ENCODE results near the gene ACBD7. TPM values are rescaled to one million over a fixed set of nuclear protein-coding genes. Genes with fewer than 3 reads are reported as not detected.

ACBD7 gene
- total and polyA plus RNA-seq, 9 of the 15 experiments (the other 6 are each of a cell fraction or from before 2014, with no cell fraction given) = 0.21 to 3.2 (median 0.84) TPM

DNA sequence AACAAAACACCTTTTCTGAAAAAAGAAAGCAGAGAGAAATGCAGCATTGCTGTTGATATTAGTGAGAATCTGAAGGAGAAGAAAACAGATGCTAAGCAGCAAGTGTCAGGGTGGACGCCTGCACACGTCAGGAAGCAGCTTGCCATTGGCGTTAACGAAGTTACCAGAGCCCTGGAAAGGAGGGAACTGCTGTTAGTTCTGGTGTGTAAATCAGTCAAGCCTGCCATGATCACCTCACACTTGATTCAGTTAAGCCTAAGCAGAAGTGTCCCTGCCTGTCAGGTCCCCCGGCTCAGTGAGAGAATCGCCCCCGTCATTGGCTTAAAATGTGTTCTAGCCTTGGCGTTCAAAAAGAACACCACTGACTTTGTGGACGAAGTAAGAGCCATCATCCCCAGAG, 14.9 kb upstream of the ACBD7 start:
- intact Hi-C loops (cut with micrococcal nuclease) (loop anchor here (10.0 kb wide), 1 partner anchor 569 kb away; no protein-coding TSS in a partner anchor), in situ Hi-C loops (cut with MboI) (loop anchor here (5.0 kb wide), 1 partner anchor 116 kb away; no protein-coding TSS in a partner anchor)
- peaks cover 77% of the 10 kb centered on the region for H3K36me3 ChIP-seq (ENCODE audit: control insufficient read depth, insufficient read depth, low read length)
- H3K4me2 ChIP-seq (ENCODE audit: insufficient read depth, low read length) = no peak overlapping the region
- peaks cover 9% of the 10 kb centered on the region; the same call in 1 of the 2 replicates for H4K20me1 ChIP-seq (replicated peaks; ENCODE audit: control insufficient read depth, insufficient read depth, low read length)
- peaks cover 11 to 12% of the 10 kb centered on the region in 2 experiments; a peak in 4 of 5 replicates for H3K4me1 ChIP-seq (replicated peaks in 1 of 2; ENCODE audit: control insufficient read depth in 2 of 2, insufficient read depth in 2 of 2, low read length in 2 of 2)
- ATAC-seq (no peak), FAIRE-seq (no peak), DNase-seq (ENCODE audit: extremely low read depth in 1 of 4, low spot score in 3 of 4) (no peak)
- POLR2A ChIA-PET = interaction anchor here (0.8 kb wide), 1 partner anchor 10 kb away, joined by 3 read pairs; no protein-coding TSS in a partner anchor
- H3K9ac ChIP-seq (ENCODE audit: insufficient read depth in 1 of 2, low read depth in 2 of 2, low read length in 2 of 2) = no peak overlapping the region
- no peak overlapping the region for H3K27ac ChIP-seq (ENCODE audit: extremely low read depth, low read depth, low read length)
- H2AFZ ChIP-seq (ENCODE audit: low read depth, low read length) = no peak overlapping the region
- CTCF ChIA-PET (ENCODE audit: low intra/inter-chr PET ratio) = no interaction called here
- no peaks in the 10 kb centered on the region for H3K9me3 ChIP-seq (replicated peaks; ENCODE audit: control insufficient read depth, insufficient read depth, low read depth, low read length)
- peaks cover 41% of the 10 kb centered on the region for H3K79me2 ChIP-seq (ENCODE audit: control insufficient read depth, insufficient read depth, low read length)
- no TSS peak for BruUV-seq (replicated peaks)
- no peaks in the 10 kb centered on the region for H3K9me1 ChIP-seq (ENCODE audit: control insufficient read depth, insufficient read depth, low read length)
- WGBS (ENCODE audit: insufficient coverage, low coverage, missing lambda C conversion rate) = 85% methylated on average over 9 of the region's 9 CpGs
- H3K27me3 ChIP-seq (ENCODE audit: control insufficient read depth in 2 of 2, insufficient read depth in 2 of 2, low read length in 2 of 2) = no peaks in the 10 kb centered on the region
- no peak overlapping the region for H3K4me3 ChIP-seq
- TF ChIP-seq, protein P1, sequence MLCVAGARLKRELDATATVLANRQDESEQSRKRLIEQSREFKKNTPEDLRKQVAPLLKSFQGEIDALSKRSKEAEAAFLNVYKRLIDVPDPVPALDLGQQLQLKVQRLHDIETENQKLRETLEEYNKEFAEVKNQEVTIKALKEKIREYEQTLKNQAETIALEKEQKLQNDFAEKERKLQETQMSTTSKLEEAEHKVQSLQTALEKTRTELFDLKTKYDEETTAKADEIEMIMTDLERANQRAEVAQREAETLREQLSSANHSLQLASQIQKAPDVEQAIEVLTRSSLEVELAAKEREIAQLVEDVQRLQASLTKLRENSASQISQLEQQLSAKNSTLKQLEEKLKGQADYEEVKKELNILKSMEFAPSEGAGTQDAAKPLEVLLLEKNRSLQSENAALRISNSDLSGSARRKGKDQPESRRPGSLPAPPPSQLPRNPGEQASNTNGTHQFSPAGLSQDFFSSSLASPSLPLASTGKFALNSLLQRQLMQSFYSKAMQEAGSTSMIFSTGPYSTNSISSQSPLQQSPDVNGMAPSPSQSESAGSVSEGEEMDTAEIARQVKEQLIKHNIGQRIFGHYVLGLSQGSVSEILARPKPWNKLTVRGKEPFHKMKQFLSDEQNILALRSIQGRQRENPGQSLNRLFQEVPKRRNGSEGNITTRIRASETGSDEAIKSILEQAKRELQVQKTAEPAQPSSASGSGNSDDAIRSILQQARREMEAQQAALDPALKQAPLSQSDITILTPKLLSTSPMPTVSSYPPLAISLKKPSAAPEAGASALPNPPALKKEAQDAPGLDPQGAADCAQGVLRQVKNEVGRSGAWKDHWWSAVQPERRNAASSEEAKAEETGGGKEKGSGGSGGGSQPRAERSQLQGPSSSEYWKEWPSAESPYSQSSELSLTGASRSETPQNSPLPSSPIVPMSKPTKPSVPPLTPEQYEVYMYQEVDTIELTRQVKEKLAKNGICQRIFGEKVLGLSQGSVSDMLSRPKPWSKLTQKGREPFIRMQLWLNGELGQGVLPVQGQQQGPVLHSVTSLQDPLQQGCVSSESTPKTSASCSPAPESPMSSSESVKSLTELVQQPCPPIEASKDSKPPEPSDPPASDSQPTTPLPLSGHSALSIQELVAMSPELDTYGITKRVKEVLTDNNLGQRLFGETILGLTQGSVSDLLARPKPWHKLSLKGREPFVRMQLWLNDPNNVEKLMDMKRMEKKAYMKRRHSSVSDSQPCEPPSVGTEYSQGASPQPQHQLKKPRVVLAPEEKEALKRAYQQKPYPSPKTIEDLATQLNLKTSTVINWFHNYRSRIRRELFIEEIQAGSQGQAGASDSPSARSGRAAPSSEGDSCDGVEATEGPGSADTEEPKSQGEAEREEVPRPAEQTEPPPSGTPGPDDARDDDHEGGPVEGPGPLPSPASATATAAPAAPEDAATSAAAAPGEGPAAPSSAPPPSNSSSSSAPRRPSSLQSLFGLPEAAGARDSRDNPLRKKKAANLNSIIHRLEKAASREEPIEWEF (CRISPR knock-in tag; IDR thresholded peaks at IDR 0.05) = no peak
- TF ChIP-seq ARID1B (IDR thresholded peaks at IDR 0.05) = no peak
- TF ChIP-seq, protein P2, sequence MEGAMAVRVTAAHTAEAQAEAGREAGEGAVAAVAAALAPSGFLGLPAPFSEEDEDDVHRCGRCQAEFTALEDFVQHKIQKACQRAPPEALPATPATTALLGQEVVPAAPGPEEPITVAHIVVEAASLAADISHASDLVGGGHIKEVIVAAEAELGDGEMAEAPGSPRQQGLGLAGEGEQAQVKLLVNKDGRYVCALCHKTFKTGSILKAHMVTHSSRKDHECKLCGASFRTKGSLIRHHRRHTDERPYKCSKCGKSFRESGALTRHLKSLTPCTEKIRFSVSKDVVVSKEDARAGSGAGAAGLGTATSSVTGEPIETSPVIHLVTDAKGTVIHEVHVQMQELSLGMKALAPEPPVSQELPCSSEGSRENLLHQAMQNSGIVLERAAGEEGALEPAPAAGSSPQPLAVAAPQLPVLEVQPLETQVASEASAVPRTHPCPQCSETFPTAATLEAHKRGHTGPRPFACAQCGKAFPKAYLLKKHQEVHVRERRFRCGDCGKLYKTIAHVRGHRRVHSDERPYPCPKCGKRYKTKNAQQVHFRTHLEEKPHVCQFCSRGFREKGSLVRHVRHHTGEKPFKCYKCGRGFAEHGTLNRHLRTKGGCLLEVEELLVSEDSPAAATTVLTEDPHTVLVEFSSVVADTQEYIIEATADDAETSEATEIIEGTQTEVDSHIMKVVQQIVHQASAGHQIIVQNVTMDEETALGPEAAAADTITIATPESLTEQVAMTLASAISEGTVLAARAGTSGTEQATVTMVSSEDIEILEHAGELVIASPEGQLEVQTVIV (CRISPR knock-in tag; IDR thresholded peaks at IDR 0.05; ENCODE audit: borderline replicate concordance) = no peak
- TF ChIP-seq CHD2 (IDR thresholded peaks at IDR 0.05; ENCODE audit: low read depth, low read length) = no peak
- TF ChIP-seq ZNF384 (IDR thresholded peaks at IDR 0.05; ENCODE audit: low read depth, low read length) = no peak
- no peak for TF ChIP-seq ARID2 (IDR thresholded peaks at IDR 0.05)
- no peak for TF ChIP-seq KLF1 (tag; IDR thresholded peaks at IDR 0.05)
- TF ChIP-seq, protein P3, sequence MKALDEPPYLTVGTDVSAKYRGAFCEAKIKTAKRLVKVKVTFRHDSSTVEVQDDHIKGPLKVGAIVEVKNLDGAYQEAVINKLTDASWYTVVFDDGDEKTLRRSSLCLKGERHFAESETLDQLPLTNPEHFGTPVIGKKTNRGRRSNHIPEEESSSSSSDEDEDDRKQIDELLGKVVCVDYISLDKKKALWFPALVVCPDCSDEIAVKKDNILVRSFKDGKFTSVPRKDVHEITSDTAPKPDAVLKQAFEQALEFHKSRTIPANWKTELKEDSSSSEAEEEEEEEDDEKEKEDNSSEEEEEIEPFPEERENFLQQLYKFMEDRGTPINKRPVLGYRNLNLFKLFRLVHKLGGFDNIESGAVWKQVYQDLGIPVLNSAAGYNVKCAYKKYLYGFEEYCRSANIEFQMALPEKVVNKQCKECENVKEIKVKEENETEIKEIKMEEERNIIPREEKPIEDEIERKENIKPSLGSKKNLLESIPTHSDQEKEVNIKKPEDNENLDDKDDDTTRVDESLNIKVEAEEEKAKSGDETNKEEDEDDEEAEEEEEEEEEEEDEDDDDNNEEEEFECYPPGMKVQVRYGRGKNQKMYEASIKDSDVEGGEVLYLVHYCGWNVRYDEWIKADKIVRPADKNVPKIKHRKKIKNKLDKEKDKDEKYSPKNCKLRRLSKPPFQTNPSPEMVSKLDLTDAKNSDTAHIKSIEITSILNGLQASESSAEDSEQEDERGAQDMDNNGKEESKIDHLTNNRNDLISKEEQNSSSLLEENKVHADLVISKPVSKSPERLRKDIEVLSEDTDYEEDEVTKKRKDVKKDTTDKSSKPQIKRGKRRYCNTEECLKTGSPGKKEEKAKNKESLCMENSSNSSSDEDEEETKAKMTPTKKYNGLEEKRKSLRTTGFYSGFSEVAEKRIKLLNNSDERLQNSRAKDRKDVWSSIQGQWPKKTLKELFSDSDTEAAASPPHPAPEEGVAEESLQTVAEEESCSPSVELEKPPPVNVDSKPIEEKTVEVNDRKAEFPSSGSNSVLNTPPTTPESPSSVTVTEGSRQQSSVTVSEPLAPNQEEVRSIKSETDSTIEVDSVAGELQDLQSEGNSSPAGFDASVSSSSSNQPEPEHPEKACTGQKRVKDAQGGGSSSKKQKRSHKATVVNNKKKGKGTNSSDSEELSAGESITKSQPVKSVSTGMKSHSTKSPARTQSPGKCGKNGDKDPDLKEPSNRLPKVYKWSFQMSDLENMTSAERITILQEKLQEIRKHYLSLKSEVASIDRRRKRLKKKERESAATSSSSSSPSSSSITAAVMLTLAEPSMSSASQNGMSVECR (CRISPR knock-in tag; IDR thresholded peaks at IDR 0.05) = no peak
- no peak for TF ChIP-seq RFX7 (CRISPR knock-in tag; IDR thresholded peaks at IDR 0.05)
- TF ChIP-seq KLF6 (CRISPR knock-in tag; IDR thresholded peaks at IDR 0.05; ENCODE audit: borderline replicate concordance) = no peak
- no peak for TF ChIP-seq NFIC (IDR thresholded peaks at IDR 0.05)
- TF ChIP-seq BMI1 (IDR thresholded peaks at IDR 0.05; ENCODE audit: low read length) = no peak
